ENCODE results near the gene CCDC68.
A peak's percentile ranks its signal among the peaks of the same experiment; 100 is the strongest.

CCDC68 gene

GRCh38 chr18:54958704-54959625 lies at the start of gene CCDC68:
Gene CCDC68, minus strand, starts transcription at chr18:54959461. Its CDS starts 16,670 bp downstream, at chr18:54942791.
- POLR2A ChIA-PET = no interaction called here
- CTCF ChIA-PET = interaction anchor here (0.5 to 1.2 kb wide), 3 partner anchors 8 to 153 kb away, joined by 3 to 4 read pairs (median 3); no protein-coding TSS in a partner anchor
- peak within 1 kb of the TSS; percentile 39; the same call in 1 of the 2 replicates for H3K27ac ChIP-seq (ENCODE audit: extremely low read depth, low read depth, low read length)
- H3K9me3 ChIP-seq (ENCODE audit: control insufficient read depth, insufficient read depth, low read depth, low read length) = no peaks in the 10 kb centered on the region
- peaks cover 8% of the 10 kb centered on the region; the same call in 1 of the 2 replicates for H3K4me1 ChIP-seq (ENCODE audit: control insufficient read depth, insufficient read depth, low read length)
- H3K4me3 ChIP-seq (ENCODE audit: low read depth, low read length) = peak within 1 kb of the TSS; percentile 66
- H3K36me3 ChIP-seq (ENCODE audit: control insufficient read depth in 2 of 2, insufficient read depth in 1 of 2, low read length in 2 of 2) = no peaks in the 10 kb centered on the region
- TF ChIP-seq GFI1B (tag by site-specific recombination; IDR thresholded peaks at IDR 0.05) (no peak), GLIS2 (tag by site-specific recombination; IDR thresholded peaks at IDR 0.05) (peak; percentile 46; the same call in 1 of the 2 replicates), ZFHX2 (tag by site-specific recombination; conservative IDR thresholded peaks at IDR 0.05) (peak; percentile 90), ZBTB26 (tag by site-specific recombination; optimal IDR thresholded peaks at IDR 0.05) (peak; percentile 55), IKZF3 (tag by site-specific recombination; IDR thresholded peaks at IDR 0.05) (peak; percentile 44; the same call in 1 of the 2 replicates), ZSCAN5A (tag by site-specific recombination; IDR thresholded peaks at IDR 0.05) (no peak), ZNF335 (tag by site-specific recombination; conservative IDR thresholded peaks at IDR 0.05) (peak; percentile 91), EGR2 (tag by site-specific recombination; IDR thresholded peaks at IDR 0.05; ENCODE audit: low read depth) (0 out of 2 replicates have a peak, but pooled peaks have one; percentile 47), PATZ1 (tag by site-specific recombination; IDR thresholded peaks at IDR 0.05) (peak; percentile 26; the same call in 1 of the 2 replicates), ZFP3 (tag by site-specific recombination; IDR thresholded peaks at IDR 0.05; ENCODE audit: low read depth) (no peak), ZBTB20 (tag by site-specific recombination; IDR thresholded peaks at IDR 0.05) (peak; percentile 58; the same call in 1 of the 2 replicates), KLF1 (tag by site-specific recombination; IDR thresholded peaks at IDR 0.05) (peak; percentile 67), FEZF1 (tag by site-specific recombination; IDR thresholded peaks at IDR 0.05) (peak; percentile 62), MYNN (tag by site-specific recombination; IDR thresholded peaks at IDR 0.05; ENCODE audit: borderline replicate concordance) (no peak), ZBTB10 (tag by site-specific recombination; IDR thresholded peaks at IDR 0.05) (0 out of 2 replicates have a peak, but pooled peaks have one; percentile 30), ZNF341 (tag by site-specific recombination; IDR thresholded peaks at IDR 0.05; ENCODE audit: low read depth) (peak; percentile 71), ZNF561 (tag by site-specific recombination; IDR thresholded peaks at IDR 0.05; ENCODE audit: borderline replicate concordance) (peak; percentile 59; the same call in 1 of the 2 replicates), SP2 (tag by site-specific recombination; IDR thresholded peaks at IDR 0.05) (peak; percentile 19; the same call in 1 of the 2 replicates), ZBTB8A (tag by site-specific recombination; IDR thresholded peaks at IDR 0.05) (peak; percentile 79; the same call in 1 of the 2 replicates)

All from HEK293 (cell line).